BE2C (cell line): Measurements from ENCODE around the gene FBRSL1.
"Not testable (repeated sequence)": the region's sequence is repeated elsewhere in the genome, so short reads cannot be mapped to it uniquely, and the experiment has no call there.

Source experiments
- DNase-seq: peaks from one replicate; pipeline ENCODE4 v3.0.0-alpha.2; 2020
- H3K27me3 ChIP-seq: fragments of 250-450 bp; sonication (Bioruptor Pico); 2 replicates; pipeline ENCODE4 v1.5.1; 2020; ENCODE audit warnings: mild to moderate bottlenecking
- H3K36me3 ChIP-seq: fragments of 250-450 bp; sonication (Bioruptor Pico); 2 replicates; pipeline ENCODE4 v1.5.1; 2020; ENCODE audit warnings: mild to moderate bottlenecking
- H3K4me1 ChIP-seq: fragments of 250-450 bp; sonication (Bioruptor Pico); 2 replicates; pipeline ENCODE4 v1.5.1; 2020
- H3K4me3 ChIP-seq: 2 replicates; pipeline ENCODE4 v1.5.1; 2011; ENCODE audit warnings: low read depth, low read length
- H3K9me3 ChIP-seq: fragments of 250-450 bp; sonication (Bioruptor Pico); 2 replicates; pipeline ENCODE4 v1.5.1; 2020
- CTCF ChIP-seq: IDR thresholded peaks from 2 replicates; pipeline ENCODE4 v1.5.1; 2012; ENCODE audit warnings: mild to moderate bottlenecking, low read depth, low read length

The FBRSL1 gene

GRCh38 chr12:132456944-132457495, 32.9 kb upstream of the FBRSL1 start:
- Histone ChIP-seq H3K4me1 (no peaks in the 10 kb centered on the region), H3K9me3 (no peaks in the 10 kb centered on the region; the same call in 1 of the 2 replicates), H3K4me3 (no peak overlapping the region), H3K36me3 (no peaks in the 10 kb centered on the region), H3K27me3 (peaks cover 2% of the 10 kb centered on the region; the same call in 1 of the 2 replicates)
- no peak for DNase-seq
- TF ChIP-seq CTCF = no peak

DNA sequence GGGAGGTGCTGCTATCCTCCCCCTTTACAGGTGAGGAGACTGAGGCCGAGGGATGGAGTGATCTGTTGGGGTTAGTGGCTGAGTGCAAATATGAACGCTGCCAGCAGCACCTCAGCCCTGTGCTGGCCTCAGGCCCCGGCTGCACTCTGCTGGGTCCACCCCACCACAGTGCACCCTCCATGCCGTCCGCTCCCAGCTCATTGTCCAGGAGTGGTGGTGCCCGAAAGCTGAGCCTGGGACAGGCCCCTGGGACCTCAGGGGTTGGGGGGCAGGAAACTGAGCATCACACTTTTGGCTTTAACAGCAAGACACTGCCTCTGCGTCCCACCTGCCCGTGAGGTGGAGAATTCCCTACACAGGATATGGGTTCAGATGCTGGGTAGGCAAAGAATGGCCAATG, 31.5 kb upstream of the FBRSL1 start:
- TF ChIP-seq CTCF = no peak

DNA sequence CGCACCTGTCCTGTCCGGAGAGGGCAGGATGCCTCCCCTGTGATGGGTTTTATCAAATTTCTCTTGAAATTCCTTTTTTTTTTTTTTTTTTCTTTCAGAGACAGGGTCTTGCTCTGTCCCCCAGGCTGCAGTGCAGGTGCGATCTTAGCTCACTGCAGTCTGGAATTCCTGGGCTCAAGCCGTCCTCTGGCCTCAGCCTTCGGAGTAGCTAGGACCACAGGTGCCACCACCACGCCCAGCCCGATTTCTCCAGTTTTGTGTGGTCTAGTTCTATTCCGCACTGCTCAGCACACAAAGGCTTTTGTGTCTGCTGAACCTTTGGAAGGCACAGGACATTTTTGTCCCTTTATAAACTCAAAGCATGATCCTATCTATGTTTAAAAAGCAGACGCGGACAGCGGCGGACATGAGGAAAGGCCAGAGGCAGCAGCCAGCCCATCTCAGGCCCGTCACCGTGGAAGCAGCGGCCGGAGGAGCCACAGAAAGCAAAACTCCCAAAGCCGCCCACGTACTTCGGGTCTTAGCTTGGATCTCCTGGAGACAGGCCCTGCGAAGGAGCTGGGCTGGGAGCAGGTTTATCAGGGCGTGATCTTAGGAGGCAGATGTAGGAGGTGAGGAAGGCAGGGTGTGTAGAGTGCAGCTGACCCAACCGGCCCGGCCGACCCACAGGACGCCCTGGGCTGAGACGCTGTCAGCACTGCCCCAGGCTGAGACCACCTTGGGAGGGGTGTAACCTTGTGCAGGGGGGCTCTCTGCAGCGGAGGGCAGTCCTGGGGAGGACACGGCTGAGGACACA, 30.9 kb upstream of the FBRSL1 start:
- Histone ChIP-seq H3K27me3 (peaks cover 2% of the 10 kb centered on the region; the same call in 1 of the 2 replicates), H3K4me1 (no peaks in the 10 kb centered on the region), H3K4me3 (no peak overlapping the region), H3K9me3 (no peaks in the 10 kb centered on the region; the same call in 1 of the 2 replicates), H3K36me3 (no peaks in the 10 kb centered on the region)
- no peak for TF ChIP-seq CTCF
- DNase-seq = no peak

More for the DNA sequence above, 31.5 kb upstream of the FBRSL1 start:
- Histone ChIP-seq H3K36me3 (no peaks in the 10 kb centered on the region), H3K27me3 (peaks cover 2% of the 10 kb centered on the region; the same call in 1 of the 2 replicates), H3K9me3 (no peaks in the 10 kb centered on the region; the same call in 1 of the 2 replicates), H3K4me1 (no peaks in the 10 kb centered on the region), H3K4me3 (no peak overlapping the region)
- no peak for DNase-seq

GRCh38 chr12:132460571-132460970, 29.4 kb upstream of the FBRSL1 start:
- no peaks in the 10 kb centered on the region for H3K4me1 ChIP-seq
- no peaks in the 10 kb centered on the region for H3K36me3 ChIP-seq
- no peaks in the 10 kb centered on the region; the same call in 1 of the 2 replicates for H3K9me3 ChIP-seq
- TF ChIP-seq CTCF = peak; percentile 60
- peaks cover 2% of the 10 kb centered on the region; the same call in 1 of the 2 replicates for H3K27me3 ChIP-seq
- DNase-seq = peak; percentile 46
- no peak overlapping the region for H3K4me3 ChIP-seq

DNA sequence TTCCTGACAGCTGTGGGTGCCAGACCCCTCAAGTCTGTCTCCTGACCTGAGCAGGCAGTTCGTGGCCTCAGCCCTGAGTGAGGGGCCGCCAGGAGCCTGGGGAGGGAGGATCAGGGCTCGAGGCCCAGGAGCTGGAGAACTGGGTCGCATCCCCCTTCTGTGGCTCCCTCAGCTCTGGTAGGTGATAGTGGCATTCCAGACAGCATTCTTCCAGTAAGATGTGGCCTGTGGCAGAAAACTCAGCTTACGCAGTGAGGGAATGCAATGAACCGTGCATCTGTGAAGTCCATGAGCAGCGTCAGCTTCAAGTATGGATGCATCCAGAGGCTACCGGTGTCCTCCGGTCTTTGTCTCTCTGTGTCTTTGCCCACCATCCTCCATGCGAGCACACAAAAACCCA, 28.4 kb upstream of the FBRSL1 start:
- H3K9me3 ChIP-seq = no peaks in the 10 kb centered on the region; the same call in 1 of the 2 replicates
- peaks cover 2% of the 10 kb centered on the region; the same call in 1 of the 2 replicates for H3K27me3 ChIP-seq
- TF ChIP-seq CTCF = no peak
- no peak overlapping the region for H3K4me3 ChIP-seq
- H3K36me3 ChIP-seq = no peaks in the 10 kb centered on the region
- no peaks in the 10 kb centered on the region for H3K4me1 ChIP-seq
- DNase-seq = no peak

- no peak for DNase-seq
- Histone ChIP-seq H3K36me3 (no peaks in the 10 kb centered on the region), H3K27me3 (peaks cover 2% of the 10 kb centered on the region; the same call in 1 of the 2 replicates), H3K4me1 (no peaks in the 10 kb centered on the region), H3K9me3 (no peaks in the 10 kb centered on the region; the same call in 1 of the 2 replicates), H3K4me3 (no peak overlapping the region)
- TF ChIP-seq CTCF = no peak
Measured at GRCh38 chr12:132462788-132463187, 27.2 kb upstream of the FBRSL1 start.

DNA sequence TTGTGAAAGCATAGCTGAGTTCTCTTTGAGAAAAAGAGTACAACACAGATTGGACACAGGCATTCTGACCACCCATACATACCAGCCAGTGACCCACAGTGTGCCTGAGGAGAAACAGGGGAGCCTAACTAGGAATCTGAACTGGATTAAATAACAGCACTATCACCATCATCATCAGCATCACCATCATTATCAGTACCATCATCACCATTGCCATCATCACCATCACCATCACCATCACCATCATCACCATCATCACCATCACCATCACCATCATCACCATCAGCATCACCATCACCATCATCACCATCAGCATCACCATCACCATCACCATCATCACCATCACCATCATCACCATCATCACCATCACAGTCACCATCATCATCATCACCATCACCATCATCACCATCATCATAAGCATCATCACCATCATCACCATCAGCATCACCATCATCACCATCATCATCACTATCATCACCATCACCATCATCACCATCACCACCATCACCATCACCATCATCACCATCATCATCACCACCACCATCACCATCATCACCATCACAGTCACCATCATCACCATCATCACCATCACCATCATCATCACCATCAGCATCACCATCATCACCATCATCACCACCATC, 26.5 kb upstream of the FBRSL1 start:
- H3K4me1 ChIP-seq, H3K36me3 ChIP-seq, H3K27me3 ChIP-seq, DNase-seq, H3K4me3 ChIP-seq, H3K9me3 ChIP-seq: not testable (repeated sequence)

GRCh38 chr12:132464304-132464703, 25.6 kb upstream of the FBRSL1 start:
- not testable (repeated sequence) for H3K27me3 ChIP-seq, H3K4me1 ChIP-seq, H3K4me3 ChIP-seq, H3K36me3 ChIP-seq, DNase-seq, H3K9me3 ChIP-seq
